Thyroid gland (tissue), 4 donors: ENCODE results near the gene TCERG1. TPM values are rescaled to one million over a fixed set of nuclear protein-coding genes. Genes with fewer than 3 reads are reported as not detected.
A peak's percentile ranks its signal among the peaks of the same experiment; 100 is the strongest.

Experiments
- DNase-seq, 2 donors: peaks; one replicate each; pipeline ENCODE4 v3.0.0-alpha.2; 2019
- H3K27ac ChIP-seq, 3 donors: fragments of 200-600 bp; sonication (generic); 1 replicate in 2 of 3; 2 replicates in 1 of 3; pipeline ENCODE4 v1.5.1; 2016 to 2019; ENCODE audit warnings: mild to moderate bottlenecking in 1 of 3, moderate library complexity in 1 of 3
- H3K27me3 ChIP-seq: fragments of 200-600 bp; sonication (generic); one replicate; pipeline ENCODE4 v1.5.1; 2019
- H3K36me3 ChIP-seq, 2 donors: fragments of 200-600 bp; sonication (generic); one replicate each; pipeline ENCODE4 v1.5.1; 2016 to 2019
- H3K4me1 ChIP-seq, 2 donors: fragments of 200-600 bp; sonication (generic); one replicate each; pipeline ENCODE4 v1.5.1; 2017 to 2019
- H3K4me3 ChIP-seq, 3 donors: fragments of 200-600 bp; sonication (generic); replicated peaks in 1 of 3; 1 replicate in 2 of 3; 2 replicates in 1 of 3; pipeline ENCODE4 v1.5.1; 2016; ENCODE audit warnings: mild to moderate bottlenecking in 1 of 3
- H3K9me3 ChIP-seq: fragments of 200-600 bp; sonication (generic); one replicate; pipeline ENCODE4 v1.5.1; 2017
- CTCF ChIP-seq, 6 experiments: fragments of 200-600 bp in 3 of 6; fragments of 450-650 bp in 3 of 6; sonication (generic) in 3 of 6; IDR thresholded peaks; one replicate each; pipeline ENCODE4 v1.5.1; 2016 to 2019; ENCODE audit warnings: antibody characterized with exemption in 6 of 6, mild to moderate bottlenecking in 2 of 6, inconsistent platforms in 1 of 6, moderate library complexity in 1 of 6
- POLR2A ChIP-seq, 2 donors: fragments of 450-650 bp; IDR thresholded peaks; one replicate each; pipeline ENCODE4 v1.6.1; 2017; ENCODE audit warnings: antibody characterized with exemption in 2 of 2, mild to moderate bottlenecking in 2 of 2, moderate library complexity in 1 of 2
- WGBS, 2 donors: methylation state at CpG; one replicate each; pipeline ENCODE4 v1.1.5; 2017; 5-methylcytosine and 5-hydroxymethylcytosine counted together
- intact Hi-C: fragments of 100-400 bp; cut with DNase I; formaldehyde crosslinking; loops from one replicate; pipeline ENCODE4 v1.15.1; 2023
- total RNA-seq, 4 donors: library from RNA; depleted of rRNA; stranded (reverse); fragments of >200 nt; gene quantifications; one replicate each; pipeline ENCODE4 v1.2.3, GENCODE V29; 2016

TCERG1 gene
- total RNA-seq, 4 donors from 2014 or later = 50.0 to 106 (median 62.4) TPM

GRCh38 chr5:146466521-146467349 is 19.6 kb downstream of the TCERG1 start:
- intact Hi-C loops = no loop called here
- H3K36me3 ChIP-seq = peaks cover 29 to 37% of the 10 kb centered on the region in 2 donors
- H3K4me3 ChIP-seq = no peak overlapping the region
- TF ChIP-seq CTCF (IDR thresholded peaks at IDR 0.05) (peak in 2 of 6 experiments; percentile 32 to 43), POLR2A (IDR thresholded peaks at IDR 0.05) (no peak)
- H3K9me3 ChIP-seq = no peaks in the 10 kb centered on the region
- no peaks in the 10 kb centered on the region for H3K4me1 ChIP-seq
- no peaks in the 10 kb centered on the region for H3K27me3 ChIP-seq
- DNase-seq = no peak
- H3K27ac ChIP-seq = no peak overlapping the region
- WGBS, 2 donors = 66 to 68% methylated on average over 3 of the region's 3 CpGs

GRCh38 chr5:146467760-146468159 is 20.6 kb downstream of the TCERG1 start:
- no peak for DNase-seq
- Histone ChIP-seq H3K27me3 (no peaks in the 10 kb centered on the region), H3K4me1 (no peaks in the 10 kb centered on the region), H3K36me3 (peaks cover 35 to 46% of the 10 kb centered on the region in 2 donors), H3K9me3 (no peaks in the 10 kb centered on the region), H3K27ac (no peak overlapping the region), H3K4me3 (no peak overlapping the region)
- WGBS, 2 donors = 94 to 95% methylated on average over 1 of the region's 1 CpG
- TF ChIP-seq POLR2A (IDR thresholded peaks at IDR 0.05) = no peak
- intact Hi-C loops = no loop called here

- 100% methylated on average over 1 of the region's 1 CpG for WGBS, 2 donors
- TF ChIP-seq CTCF (IDR thresholded peaks at IDR 0.05) = no peak
- TF ChIP-seq POLR2A (IDR thresholded peaks at IDR 0.05) = no peak
- DNase-seq = no peak
- no peaks in the 10 kb centered on the region for H3K4me1 ChIP-seq
- H3K27me3 ChIP-seq = no peaks in the 10 kb centered on the region
- intact Hi-C loops = no loop called here
- H3K4me3 ChIP-seq = no peak overlapping the region
- no peak overlapping the region for H3K27ac ChIP-seq
- no peaks in the 10 kb centered on the region for H3K9me3 ChIP-seq
- peaks cover 28 to 40% of the 10 kb centered on the region in 2 donors for H3K36me3 ChIP-seq
Observed at GRCh38 chr5:146474065-146474464, 26.9 kb downstream of the TCERG1 start.

GRCh38 chr5:146475190-146475780 is 28.2 kb downstream of the TCERG1 start:
- no peaks in the 10 kb centered on the region for H3K27me3 ChIP-seq
- intact Hi-C loops = no loop called here
- H3K27ac ChIP-seq = no peak overlapping the region
- no peaks in the 10 kb centered on the region for H3K9me3 ChIP-seq
- TF ChIP-seq CTCF (IDR thresholded peaks at IDR 0.05) (no peak), POLR2A (IDR thresholded peaks at IDR 0.05) (no peak)
- WGBS, 2 donors = 88 to 91% methylated on average over 4 of the region's 4 CpGs
- no peak overlapping the region for H3K4me3 ChIP-seq
- H3K4me1 ChIP-seq = no peaks in the 10 kb centered on the region
- H3K36me3 ChIP-seq = peaks cover 29 to 30% of the 10 kb centered on the region in 2 donors
- no peak for DNase-seq

- H3K9me3 ChIP-seq = no peaks in the 10 kb centered on the region
- 90 to 98% methylated on average over 1 of the region's 1 CpG for WGBS, 2 donors
- intact Hi-C loops = no loop called here
- no peaks in the 10 kb centered on the region for H3K4me1 ChIP-seq
- TF ChIP-seq CTCF (IDR thresholded peaks at IDR 0.05) = no peak
- no peak for TF ChIP-seq POLR2A (IDR thresholded peaks at IDR 0.05)
- H3K36me3 ChIP-seq = peaks cover 23 to 34% of the 10 kb centered on the region in 2 donors
- H3K4me3 ChIP-seq = no peak overlapping the region
- DNase-seq = no peak
- H3K27me3 ChIP-seq = no peaks in the 10 kb centered on the region
- H3K27ac ChIP-seq = no peak overlapping the region
Observed at GRCh38 chr5:146475906-146476305, 28.8 kb downstream of the TCERG1 start.
